ENCODE results near the gene KSR1.

KSR1 gene

GRCh38 chr17:27559506-27560481, 103.5 kb downstream of the KSR1 start:
- peak; percentile 69 for TF ChIP-seq CTCF (conservative IDR thresholded peaks at IDR 0.05; ENCODE audit: low read depth, low read length)
- peak; percentile 93 for DNase-seq (ENCODE audit: low read depth)
- H3K4me3 ChIP-seq (ENCODE audit: low read depth, low read length) = peak overlapping the region; percentile 25

GRCh38 chr17:27560668-27561067, 104.4 kb downstream of the KSR1 start:
- peak overlapping the region; percentile 11 for H3K4me3 ChIP-seq (ENCODE audit: low read depth, low read length)
- DNase-seq (ENCODE audit: low read depth) = no peak
- TF ChIP-seq CTCF (conservative IDR thresholded peaks at IDR 0.05; ENCODE audit: low read depth, low read length) = no peak

GRCh38 chr17:27562777-27563455, 106.7 kb downstream of the KSR1 start:
- H3K4me3 ChIP-seq (ENCODE audit: low read depth, low read length) = no peak overlapping the region
- TF ChIP-seq CTCF (conservative IDR thresholded peaks at IDR 0.05; ENCODE audit: low read depth, low read length) = no peak
- no peak for DNase-seq (ENCODE audit: low read depth)

GRCh38 chr17:27563532-27563931, 107.3 kb downstream of the KSR1 start:
- TF ChIP-seq CTCF (conservative IDR thresholded peaks at IDR 0.05; ENCODE audit: low read depth, low read length) = no peak
- no peak for DNase-seq (ENCODE audit: low read depth)
- no peak overlapping the region for H3K4me3 ChIP-seq (ENCODE audit: low read depth, low read length)

- no peak for TF ChIP-seq CTCF (conservative IDR thresholded peaks at IDR 0.05; ENCODE audit: low read depth, low read length)
- H3K4me3 ChIP-seq (ENCODE audit: low read depth, low read length) = no peak overlapping the region
- no peak for DNase-seq (ENCODE audit: low read depth)
Observed at GRCh38 chr17:27564463-27564862, 108.2 kb downstream of the KSR1 start.

GRCh38 chr17:27565874-27566670, 109.8 kb downstream of the KSR1 start:
- peak; percentile 68 for DNase-seq (ENCODE audit: low read depth)
- no peak overlapping the region for H3K4me3 ChIP-seq (ENCODE audit: low read depth, low read length)
- TF ChIP-seq CTCF (conservative IDR thresholded peaks at IDR 0.05; ENCODE audit: low read depth, low read length) = no peak
